OCI-LY7 (cell line): ENCODE data around the gene PLPPR2. TPM values are rescaled to one million over a fixed set of nuclear protein-coding genes. Genes with fewer than 3 reads are reported as not detected.

Source experiments
- BruUV-seq: library from RNA; stranded (reverse); fragments of 400-500 nt; replicated peaks from 2 replicates; lab custom pipeline; 2021; lab: Mats Ljungman, UMichigan
- CTCF ChIA-PET: fragments of 300-600 bp; sonication (Branson Sonifier 250); formaldehyde crosslinking; loops from one replicate; lab custom pipeline; 2022; ENCODE audit warnings: antibody characterized with exemption; ENCODE audit not compliant: unreplicated experiment; lab: Charles Lee
- POLR2A ChIA-PET: fragments of 300-600 bp; sonication (Branson Sonifier 250); formaldehyde crosslinking; loops from one replicate; lab custom pipeline; 2022; ENCODE audit warnings: antibody characterized with exemption; lab: Charles Lee
- DNase-seq: peaks from one replicate; pipeline ENCODE4 v3.0.0-alpha.2; 2015; ENCODE audit warnings: low spot score
- H2AFZ ChIP-seq: fragments of 200-600 bp; sonication (generic), shearing (Covaris generic); 2 replicates; pipeline ENCODE4 v1.6.1; 2014; ENCODE audit warnings: mild to moderate bottlenecking, antibody characterized with exemption, low read length, moderate library complexity
- H3K27ac ChIP-seq: fragments of 200-600 bp; sonication (generic); 2 replicates; pipeline ENCODE4 v1.5.1; 2014; ENCODE audit warnings: mixed run types, low read depth, mild to moderate bottlenecking, moderate library complexity, low read length, inconsistent platforms; ENCODE audit not compliant: poor library complexity, severe bottlenecking
- H3K36me3 ChIP-seq: fragments of 200-600 bp; sonication (generic); 2 replicates; pipeline ENCODE4 v1.6.1; 2014; ENCODE audit warnings: mild to moderate bottlenecking, antibody characterized with exemption, low read length, moderate library complexity, mixed read lengths; ENCODE audit not compliant: insufficient read depth
- H3K4me1 ChIP-seq: fragments of 200-600 bp; sonication (generic); 2 replicates; pipeline ENCODE4 v1.5.1; 2014; ENCODE audit warnings: mild to moderate bottlenecking, low read length; ENCODE audit not compliant: insufficient read depth, poor library complexity, severe bottlenecking
- H3K4me2 ChIP-seq: fragments of 200-600 bp; sonication (generic); 2 replicates; pipeline ENCODE4 v1.6.1; 2014; ENCODE audit warnings: mild to moderate bottlenecking, low read length
- H3K4me3 ChIP-seq: fragments of 200-600 bp; sonication (generic); 2 replicates; pipeline ENCODE4 v1.5.1; 2014; ENCODE audit warnings: mild to moderate bottlenecking, low read depth, low read length; ENCODE audit not compliant: poor library complexity, severe bottlenecking
- H3K79me2 ChIP-seq: fragments of 200-600 bp; sonication (generic); 2 replicates; pipeline ENCODE4 v1.6.1; 2016; ENCODE audit warnings: low read depth, mild to moderate bottlenecking, low read length, moderate library complexity, mixed read lengths; ENCODE audit not compliant: insufficient read depth
- H3K9me2 ChIP-seq: fragments of 200-600 bp; sonication (generic); 2 replicates; pipeline ENCODE4 v1.6.1; 2016; ENCODE audit warnings: mild to moderate bottlenecking, low read length, mixed read lengths; ENCODE audit not compliant: insufficient read depth
- H3K9me3 ChIP-seq: fragments of 200-600 bp; sonication (generic); 2 replicates; pipeline ENCODE4 v1.6.1; 2014; ENCODE audit warnings: mild to moderate bottlenecking, mixed run types, low read length, mixed read lengths
- H4K20me1 ChIP-seq: fragments of 200-600 bp; sonication (generic); 2 replicates; pipeline ENCODE4 v1.6.1; 2014; ENCODE audit warnings: mild to moderate bottlenecking, antibody characterized with exemption, low read length, moderate library complexity, mixed read lengths; ENCODE audit not compliant: insufficient read depth
- EZH2phosphoT487 ChIP-seq: fragments of 200-600 bp; sonication (generic); IDR thresholded peaks from 2 replicates; pipeline ENCODE4 v1.6.1; 2018; ENCODE audit warnings: low read depth, borderline replicate concordance, mild to moderate bottlenecking, mixed run types, antibody characterized with exemption, low read length, moderate library complexity, mixed read lengths
- intact Hi-C: fragments of 100-400 bp; cut with micrococcal nuclease; formaldehyde crosslinking; loops from one replicate; pipeline ENCODE4 v1.10.0; 2022; ENCODE audit not compliant: unreplicated experiment
- total RNA-seq, 2 experiments: library from RNA; depleted of rRNA in 1 of 2; stranded (reverse); fragments of >200 nt in 1 of 2; shearing (Covaris generic) in 1 of 2; gene quantifications; 2 replicates each; pipeline ENCODE4 v1.2.3, GENCODE V29; 2014 to 2022
- TF ChIP-seq, protein P1 (sequence below): fragments of 200-600 bp; sonication (generic); conservative IDR thresholded peaks from 2 replicates; pipeline ENCODE4 v1.5.1; 2014; ENCODE audit warnings: mild to moderate bottlenecking, antibody characterized with exemption, low read length, moderate library complexity, mixed read lengths

Gene PLPPR2
- total RNA-seq, 2 experiments from 2014 or later = 0.88 to 3.6 TPM

DNA sequence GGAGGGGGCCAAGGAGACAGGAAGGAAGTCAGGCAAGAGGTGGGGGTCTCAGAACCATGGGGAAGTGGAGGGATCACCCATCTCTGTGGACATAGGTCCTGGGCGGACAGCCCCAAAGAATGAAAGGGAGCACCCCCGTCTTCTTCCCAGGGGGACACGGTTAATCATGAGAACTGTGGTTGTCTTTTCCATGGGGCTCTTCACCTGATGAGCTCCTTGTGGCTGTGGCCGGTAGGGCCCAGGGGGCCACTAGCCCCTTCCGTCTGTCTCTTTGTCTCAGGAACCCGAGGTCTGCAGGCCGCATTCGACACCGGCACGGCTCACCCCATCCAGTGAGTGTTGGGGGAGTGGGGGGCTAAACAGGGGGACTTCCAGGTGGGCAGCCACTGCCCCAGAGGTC lies 8.6 kb downstream of the PLPPR2 start:
- TF ChIP-seq, protein P1, sequence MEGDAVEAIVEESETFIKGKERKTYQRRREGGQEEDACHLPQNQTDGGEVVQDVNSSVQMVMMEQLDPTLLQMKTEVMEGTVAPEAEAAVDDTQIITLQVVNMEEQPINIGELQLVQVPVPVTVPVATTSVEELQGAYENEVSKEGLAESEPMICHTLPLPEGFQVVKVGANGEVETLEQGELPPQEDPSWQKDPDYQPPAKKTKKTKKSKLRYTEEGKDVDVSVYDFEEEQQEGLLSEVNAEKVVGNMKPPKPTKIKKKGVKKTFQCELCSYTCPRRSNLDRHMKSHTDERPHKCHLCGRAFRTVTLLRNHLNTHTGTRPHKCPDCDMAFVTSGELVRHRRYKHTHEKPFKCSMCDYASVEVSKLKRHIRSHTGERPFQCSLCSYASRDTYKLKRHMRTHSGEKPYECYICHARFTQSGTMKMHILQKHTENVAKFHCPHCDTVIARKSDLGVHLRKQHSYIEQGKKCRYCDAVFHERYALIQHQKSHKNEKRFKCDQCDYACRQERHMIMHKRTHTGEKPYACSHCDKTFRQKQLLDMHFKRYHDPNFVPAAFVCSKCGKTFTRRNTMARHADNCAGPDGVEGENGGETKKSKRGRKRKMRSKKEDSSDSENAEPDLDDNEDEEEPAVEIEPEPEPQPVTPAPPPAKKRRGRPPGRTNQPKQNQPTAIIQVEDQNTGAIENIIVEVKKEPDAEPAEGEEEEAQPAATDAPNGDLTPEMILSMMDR = no peak
- no peak for TF ChIP-seq EZH2phosphoT487
- Histone ChIP-seq H3K9me3 (no peaks in the 10 kb centered on the region), H2AFZ (no peak overlapping the region), H3K4me3 (no peak overlapping the region), H3K4me2 (no peak overlapping the region), H3K27ac (no peak overlapping the region), H3K36me3 (peaks cover 5% of the 10 kb centered on the region), H4K20me1 (no peaks in the 10 kb centered on the region), H3K9me2 (no peaks in the 10 kb centered on the region), H3K4me1 (no peaks in the 10 kb centered on the region), H3K79me2 (no peaks in the 10 kb centered on the region)
- ChIA-PET CTCF (no interaction called here), POLR2A (no interaction called here)
- intact Hi-C loops = no loop called here
- no TSS peak for BruUV-seq
- no peak for DNase-seq

DNA sequence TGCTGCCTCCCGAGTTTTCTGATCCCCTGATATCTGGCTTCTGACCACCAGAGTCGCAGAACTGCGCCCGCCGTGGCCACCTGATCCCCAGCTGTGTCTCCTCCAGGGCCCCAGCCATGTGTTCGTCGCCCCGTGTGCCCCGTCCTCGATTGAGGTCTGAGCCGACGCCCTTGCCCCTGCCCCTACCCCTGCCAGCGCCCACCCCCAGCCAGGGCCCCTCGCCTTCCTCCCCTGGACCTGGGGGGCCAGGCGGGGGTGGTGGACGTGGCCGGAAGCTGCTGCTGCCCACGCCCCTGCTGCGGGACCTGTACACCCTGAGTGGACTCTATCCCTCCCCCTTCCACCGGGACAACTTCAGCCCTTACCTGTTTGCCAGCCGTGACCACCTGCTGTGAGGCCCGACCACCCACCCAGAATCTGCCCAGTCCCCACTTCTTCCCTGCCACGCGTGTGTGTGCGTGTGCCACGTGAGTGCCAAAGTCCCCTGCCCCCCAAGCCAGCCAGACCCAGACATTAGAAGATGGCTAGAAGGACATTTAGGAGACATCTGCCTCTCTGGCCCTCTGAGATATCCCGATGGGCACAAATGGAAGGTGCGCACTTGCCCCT lies 9.2 kb downstream of the PLPPR2 start:
- Histone ChIP-seq H3K4me1 (no peaks in the 10 kb centered on the region), H3K36me3 (peaks cover 5% of the 10 kb centered on the region), H3K79me2 (no peaks in the 10 kb centered on the region), H2AFZ (no peak overlapping the region), H3K4me3 (no peak overlapping the region), H3K4me2 (no peak overlapping the region), H4K20me1 (no peaks in the 10 kb centered on the region), H3K27ac (no peak overlapping the region), H3K9me3 (no peaks in the 10 kb centered on the region), H3K9me2 (no peaks in the 10 kb centered on the region)
- BruUV-seq = no TSS peak
- DNase-seq = no peak
- CTCF ChIA-PET = no interaction called here
- intact Hi-C loops = no loop called here
- TF ChIP-seq, protein P1 = no peak
- TF ChIP-seq EZH2phosphoT487 = no peak
- POLR2A ChIA-PET = no interaction called here

DNA sequence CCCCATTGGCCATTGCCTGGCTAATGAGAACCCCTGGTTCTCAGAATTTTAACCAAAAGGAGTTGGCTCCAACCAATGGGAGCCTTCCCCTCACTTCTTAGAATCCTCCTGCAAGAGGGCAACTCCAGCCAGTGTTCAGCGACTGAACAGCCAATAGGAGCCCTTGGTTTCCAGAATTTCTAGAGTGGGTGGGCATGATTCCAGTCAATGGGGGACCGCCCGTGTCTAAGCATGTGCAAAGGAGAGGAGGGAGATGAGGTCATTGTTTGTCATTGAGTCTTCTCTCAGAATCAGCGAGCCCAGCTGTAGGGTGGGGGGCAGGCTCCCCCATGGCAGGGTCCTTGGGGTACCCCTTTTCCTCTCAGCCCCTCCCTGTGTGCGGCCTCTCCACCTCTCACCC lies 9.7 kb downstream of the PLPPR2 start:
- Histone ChIP-seq H3K9me3 (no peaks in the 10 kb centered on the region), H3K9me2 (no peaks in the 10 kb centered on the region), H3K4me2 (no peak overlapping the region), H3K4me1 (no peaks in the 10 kb centered on the region), H3K36me3 (peaks cover 5% of the 10 kb centered on the region), H3K4me3 (no peak overlapping the region), H3K79me2 (no peaks in the 10 kb centered on the region), H3K27ac (no peak overlapping the region), H2AFZ (no peak overlapping the region), H4K20me1 (no peaks in the 10 kb centered on the region)
- CTCF ChIA-PET = no interaction called here
- intact Hi-C loops = no loop called here
- TF ChIP-seq, protein P1 = no peak
- TF ChIP-seq EZH2phosphoT487 = no peak
- no peak for DNase-seq
- BruUV-seq = no TSS peak
- POLR2A ChIA-PET = no interaction called here
